K562 (cell line): ENCODE results near the gene FBXO15. TPM values are rescaled to one million over a fixed set of nuclear protein-coding genes. Genes with fewer than 3 reads are reported as not detected.

Source experiments
- ATAC-seq: fragments of 200-7000 bp; cut with Tn5 transposase; 3 replicates; pipeline ENCODE4 v1.9.1; 2020; ENCODE audit warnings: moderate library complexity
- BruUV-seq: library from RNA; stranded (reverse); fragments of 400-500 nt; replicated peaks from 2 replicates; lab custom pipeline; 2021; lab: Mats Ljungman, UMichigan
- CTCF ChIA-PET: fragments of 300-600 bp; formaldehyde crosslinking; extraction: SDS; loops from one replicate; lab custom pipeline; 2021; ENCODE audit warnings: low intra/inter-chr PET ratio; lab: Yijun Ruan, JAX
- POLR2A ChIA-PET: fragments of 300-600, 350-650 bp; sonication (Branson Sonifier 250); formaldehyde crosslinking; extraction: SDS; loops from one replicate; lab custom pipeline; 2021; ENCODE audit warnings: antibody characterized with exemption, inconsistent platforms; lab: Yijun Ruan, JAX
- DNase-seq, 4 experiments: peaks; one replicate each; pipeline versions ENCODE4 v3.0.0 to v3.0.0-alpha.2; 2011 to 2018; ENCODE audit warnings: low spot score in 3 of 4, mixed read lengths in 3 of 4; ENCODE audit errors: extremely low read depth in 1 of 4
- FAIRE-seq: peaks from 2 replicates; lab custom pipeline; 2011; peaks lifted over from hg19 to GRCh38; lab: Jason Lieb, UNC
- H2AFZ ChIP-seq: 2 replicates; pipeline ENCODE4 v1.6.0; 2011; ENCODE audit warnings: low read depth, low read length, control low read depth, inconsistent platforms
- H3K27ac ChIP-seq: fragments of 200-600 bp; 3 replicates; pipeline ENCODE4 v1.8.0; 2011; ENCODE audit warnings: low read depth, mild to moderate bottlenecking, control low read depth, inconsistent platforms, low read length, moderate library complexity, mixed read lengths; ENCODE audit errors: extremely low read depth
- H3K27me3 ChIP-seq, 2 experiments: fragments of 300-600 bp in 1 of 2; 2 replicates in 1 of 2; 3 replicates in 1 of 2; pipeline versions ENCODE4 v1.6.0 to v1.8.0; 2011; ENCODE audit warnings: inconsistent platforms in 2 of 2, low read length in 2 of 2, mild to moderate bottlenecking in 1 of 2, mixed read lengths in 1 of 2, moderate library complexity in 1 of 2; ENCODE audit not compliant: control insufficient read depth in 2 of 2, insufficient read depth in 2 of 2
- H3K36me3 ChIP-seq: fragments of 300-600 bp; 3 replicates; pipeline ENCODE4 v1.8.0; 2011; ENCODE audit warnings: mild to moderate bottlenecking, low read length, inconsistent platforms; ENCODE audit not compliant: control insufficient read depth, insufficient read depth
- H3K4me1 ChIP-seq, 2 experiments: fragments of 200-600 bp in 1 of 2; replicated peaks in 1 of 2; 2 replicates in 1 of 2; 3 replicates in 1 of 2; pipeline versions ENCODE4 v1.5.1 to v1.8.0; 2011; ENCODE audit warnings: inconsistent platforms in 2 of 2, low read length in 2 of 2, mild to moderate bottlenecking in 1 of 2, mixed read lengths in 1 of 2, moderate library complexity in 1 of 2; ENCODE audit not compliant: control insufficient read depth in 2 of 2, insufficient read depth in 2 of 2
- H3K4me2 ChIP-seq: 2 replicates; pipeline ENCODE4 v1.6.1; 2011; ENCODE audit warnings: low read length, control low read depth, inconsistent platforms, mixed read lengths; ENCODE audit not compliant: insufficient read depth
- H3K4me3 ChIP-seq: fragments of 200-600 bp; sonication (generic), shearing (Covaris generic); 2 replicates; pipeline ENCODE4 v1.5.1; 2016; ENCODE audit warnings: control low read depth, inconsistent platforms
- H3K79me2 ChIP-seq: fragments of 200-600 bp; 3 replicates; pipeline ENCODE4 v1.8.0; 2011; ENCODE audit warnings: low read length, inconsistent platforms; ENCODE audit not compliant: control insufficient read depth, insufficient read depth
- H3K9ac ChIP-seq, 2 experiments: 2 replicates each; pipeline versions ENCODE4 v1.6.0 to v1.6.1; 2011; ENCODE audit warnings: low read depth in 2 of 2, low read length in 2 of 2, control low read depth in 1 of 2, inconsistent platforms in 1 of 2, mild to moderate bottlenecking in 1 of 2, mixed read lengths in 1 of 2; ENCODE audit not compliant: insufficient read depth in 1 of 2
- H3K9me1 ChIP-seq: one replicate; pipeline ENCODE4 v1.6.0; 2011; ENCODE audit warnings: inconsistent platforms, mild to moderate bottlenecking, low read length, moderate library complexity; ENCODE audit not compliant: control insufficient read depth, insufficient read depth
- H3K9me3 ChIP-seq: replicated peaks from 2 replicates; pipeline ENCODE4 v1.5.1; 2011; ENCODE audit warnings: low read depth, low read length, inconsistent platforms; ENCODE audit not compliant: control insufficient read depth, insufficient read depth
- H4K20me1 ChIP-seq: replicated peaks from 2 replicates; pipeline ENCODE4 v1.6.1; 2011; ENCODE audit warnings: low read length, inconsistent platforms, mixed read lengths; ENCODE audit not compliant: control insufficient read depth, insufficient read depth
- CBX5 ChIP-seq: IDR thresholded peaks from 2 replicates; pipeline ENCODE4 v1.6.1; 2014; ENCODE audit warnings: low read depth, borderline replicate concordance
- FOXJ3 ChIP-seq: sonication (generic); formaldehyde crosslinking; IDR thresholded peaks from 2 replicates; pipeline ENCODE4 v1.4.0; 2020; ENCODE audit warnings: mild to moderate bottlenecking, missing genetic modification reagents
- GTF2F1 ChIP-seq: IDR thresholded peaks from 2 replicates; pipeline ENCODE4 v1.6.1; 2011; ENCODE audit warnings: low read depth, low read length, improper control_type of control experiment
- NCOA1 ChIP-seq: fragments of 450-650 bp; IDR thresholded peaks from 2 replicates; pipeline ENCODE4 v1.6.1; 2016; ENCODE audit warnings: low read depth
- NEUROD1 ChIP-seq: fragments of 150-350 bp; IDR thresholded peaks from 2 replicates; pipeline ENCODE4 v1.6.1; 2014; ENCODE audit warnings: borderline replicate concordance, low read length, low read depth; ENCODE audit not compliant: partially characterized antibody
- TAF1 ChIP-seq: IDR thresholded peaks from 2 replicates; pipeline ENCODE4 v1.6.1; 2011; ENCODE audit warnings: mild to moderate bottlenecking, low read length, moderate library complexity; ENCODE audit not compliant: insufficient read depth, control insufficient read depth, severe bottlenecking; ENCODE audit errors: extremely low read depth
- TCFL5 ChIP-seq: fragments of 250-450 bp; sonication (Bioruptor Pico); conservative IDR thresholded peaks from 2 replicates; pipeline ENCODE4 v1.6.1; 2021; ENCODE audit warnings: mild to moderate bottlenecking, moderate library complexity, matching md5 sums
- ZNF408 ChIP-seq: fragments of 250-450 bp; sonication (Bioruptor Pico); IDR thresholded peaks from 2 replicates; pipeline ENCODE4 v1.4.0; 2020; ENCODE audit warnings: low read depth, mild to moderate bottlenecking, moderate library complexity
- ZNF778 ChIP-seq: fragments of 450-650 bp; formaldehyde crosslinking; IDR thresholded peaks from 2 replicates; pipeline ENCODE4 v1.4.0; 2020; ENCODE audit warnings: mild to moderate bottlenecking, moderate library complexity
- WGBS: fragments of 100-300 bp; shearing (Covaris generic); methylation state at CpG from one replicate; pipeline ENCODE4 v1.1.6; 2016; ENCODE audit warnings: low coverage, mixed read lengths; ENCODE audit not compliant: insufficient coverage; ENCODE audit errors: missing lambda C conversion rate; 5-methylcytosine and 5-hydroxymethylcytosine counted together
- in situ Hi-C: fragments of 300-500 bp; cut with MboI; formaldehyde crosslinking; loops from 4 replicates; pipeline ENCODE4 v1.15.0; 2018; ENCODE audit warnings: inconsistent platforms, mixed read lengths
- intact Hi-C: fragments of 100-400 bp; cut with micrococcal nuclease; formaldehyde crosslinking; loops from 2 replicates; pipeline ENCODE4 v1.14.2; 2022
- polyA plus RNA-seq, 8 experiments: library from polyadenylated mRNA; depleted of rRNA in 4 of 8; stranded (reverse) in 5 of 8; unstranded in 3 of 8; fragments of >200 nt; fragmentation: Nextera tagmentation in 2 of 8; fragmentation: Illumina TruSeq in 1 of 8; extraction: Ambion mirVana in 2 of 8; extraction: Trizol in 1 of 8; gene quantifications; 2 replicates each; pipeline versions ENCODE4 v1.2.1 to v1.2.3, GENCODE V29; 2011 to 2014; ENCODE audit warnings: inconsistent platforms in 1 of 8, missing spikeins in 1 of 8
- total RNA-seq, 7 experiments: library from RNA; depleted of rRNA in 6 of 7; stranded (reverse); fragments of >200 nt in 6 of 7; fragmentation: Illumina TruSeq in 2 of 7; extraction: Trizol in 2 of 7; gene quantifications; 2 replicates each; pipeline versions ENCODE4 v1.2.1 to v1.2.3, GENCODE V29; 2011 to 2021; ENCODE audit warnings: low replicate concordance in 1 of 7
- TF ChIP-seq, protein P1 (sequence below): fragments of 450-650 bp; IDR thresholded peaks from 2 replicates; pipeline ENCODE4 v1.6.1; 2018; ENCODE audit not compliant: partially characterized antibody
- TF ChIP-seq, protein P2 (sequence below): fragments of 250-450 bp; sonication (Bioruptor Pico); IDR thresholded peaks from 2 replicates; pipeline ENCODE4 v1.9.0; 2021; ENCODE audit warnings: mild to moderate bottlenecking, inconsistent platforms
- TF ChIP-seq, protein P3 (sequence below), 3 experiments: fragments of 200-800 bp in 1 of 3; sonication (Bioruptor generic) in 1 of 3; sonication (generic) in 1 of 3; formaldehyde crosslinking in 1 of 3; IDR thresholded peaks; 2 replicates each; pipeline versions ENCODE4 v1.6.1 to v1.8.0; 2016 to 2022; ENCODE audit warnings: mild to moderate bottlenecking in 2 of 3, missing compliant biosample characterization in 2 of 3, missing genetic modification characterization in 2 of 3, missing genetic modification reagents in 1 of 3

Gene FBXO15
- total and polyA plus RNA-seq, 9 of the 15 experiments (the other 6 are each of a cell fraction or from before 2014, with no cell fraction given): 0.07 to 0.43 (median 0.27) TPM; not detected in 1

GRCh38 chr18:74084184-74084855 lies 63.3 kb downstream of the FBXO15 start:
- H4K20me1 ChIP-seq: no peaks in the 10 kb centered on the region
- FAIRE-seq: no peak
- in situ Hi-C loops (no loop called here), intact Hi-C loops (no loop called here)
- WGBS: 0% methylated on average over 7 of the region's 9 CpGs
- H2AFZ ChIP-seq: no peak overlapping the region
- POLR2A ChIA-PET: no interaction called here
- no peaks in the 10 kb centered on the region for H3K9me1 ChIP-seq
- H3K4me1 ChIP-seq: no peaks in the 10 kb centered on the region; a peak in 1 of 5 replicates
- no peak for ATAC-seq
- BruUV-seq: no TSS peak
- peaks cover 0 to 22% of the 10 kb centered on the region in 2 experiments; a peak in 2 of 5 replicates for H3K27me3 ChIP-seq
- no peak overlapping the region for H3K9ac ChIP-seq
- no peak overlapping the region for H3K4me3 ChIP-seq
- CTCF ChIA-PET: no interaction called here
- H3K36me3 ChIP-seq: no peaks in the 10 kb centered on the region
- DNase-seq: no peak
- H3K27ac ChIP-seq: no peak overlapping the region
- no peak overlapping the region for H3K4me2 ChIP-seq
- no peaks in the 10 kb centered on the region for H3K79me2 ChIP-seq
- no peaks in the 10 kb centered on the region for H3K9me3 ChIP-seq
- TF ChIP-seq FOXJ3 (CRISPR knock-in tag) (no peak), CBX5 (no peak), ZNF408 (CRISPR knock-in tag) (no peak), NEUROD1 (no peak), TCFL5 (no peak), TAF1 (no peak), NCOA1 (no peak), ZNF778 (no peak), GTF2F1 (no peak)
- TF ChIP-seq, protein P1, sequence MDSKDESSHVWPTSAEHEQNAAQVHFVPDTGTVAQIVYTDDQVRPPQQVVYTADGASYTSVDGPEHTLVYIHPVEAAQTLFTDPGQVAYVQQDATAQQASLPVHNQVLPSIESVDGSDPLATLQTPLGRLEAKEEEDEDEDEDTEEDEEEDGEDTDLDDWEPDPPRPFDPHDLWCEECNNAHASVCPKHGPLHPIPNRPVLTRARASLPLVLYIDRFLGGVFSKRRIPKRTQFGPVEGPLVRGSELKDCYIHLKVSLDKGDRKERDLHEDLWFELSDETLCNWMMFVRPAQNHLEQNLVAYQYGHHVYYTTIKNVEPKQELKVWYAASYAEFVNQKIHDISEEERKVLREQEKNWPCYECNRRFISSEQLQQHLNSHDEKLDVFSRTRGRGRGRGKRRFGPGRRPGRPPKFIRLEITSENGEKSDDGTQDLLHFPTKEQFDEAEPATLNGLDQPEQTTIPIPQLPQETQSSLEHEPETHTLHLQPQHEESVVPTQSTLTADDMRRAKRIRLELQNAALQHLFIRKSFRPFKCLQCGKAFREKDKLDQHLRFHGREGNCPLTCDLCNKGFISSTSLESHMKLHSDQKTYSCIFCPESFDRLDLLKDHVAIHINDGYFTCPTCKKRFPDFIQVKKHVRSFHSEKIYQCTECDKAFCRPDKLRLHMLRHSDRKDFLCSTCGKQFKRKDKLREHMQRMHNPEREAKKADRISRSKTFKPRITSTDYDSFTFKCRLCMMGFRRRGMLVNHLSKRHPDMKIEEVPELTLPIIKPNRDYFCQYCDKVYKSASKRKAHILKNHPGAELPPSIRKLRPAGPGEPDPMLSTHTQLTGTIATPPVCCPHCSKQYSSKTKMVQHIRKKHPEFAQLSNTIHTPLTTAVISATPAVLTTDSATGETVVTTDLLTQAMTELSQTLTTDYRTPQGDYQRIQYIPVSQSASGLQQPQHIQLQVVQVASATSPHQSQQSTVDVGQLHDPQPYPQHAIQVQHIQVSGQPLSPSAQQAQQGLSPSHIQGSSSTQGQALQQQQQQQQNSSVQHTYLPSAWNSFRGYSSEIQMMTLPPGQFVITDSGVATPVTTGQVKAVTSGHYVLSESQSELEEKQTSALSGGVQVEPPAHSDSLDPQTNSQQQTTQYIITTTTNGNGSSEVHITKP: no peak
- TF ChIP-seq, protein P2, sequence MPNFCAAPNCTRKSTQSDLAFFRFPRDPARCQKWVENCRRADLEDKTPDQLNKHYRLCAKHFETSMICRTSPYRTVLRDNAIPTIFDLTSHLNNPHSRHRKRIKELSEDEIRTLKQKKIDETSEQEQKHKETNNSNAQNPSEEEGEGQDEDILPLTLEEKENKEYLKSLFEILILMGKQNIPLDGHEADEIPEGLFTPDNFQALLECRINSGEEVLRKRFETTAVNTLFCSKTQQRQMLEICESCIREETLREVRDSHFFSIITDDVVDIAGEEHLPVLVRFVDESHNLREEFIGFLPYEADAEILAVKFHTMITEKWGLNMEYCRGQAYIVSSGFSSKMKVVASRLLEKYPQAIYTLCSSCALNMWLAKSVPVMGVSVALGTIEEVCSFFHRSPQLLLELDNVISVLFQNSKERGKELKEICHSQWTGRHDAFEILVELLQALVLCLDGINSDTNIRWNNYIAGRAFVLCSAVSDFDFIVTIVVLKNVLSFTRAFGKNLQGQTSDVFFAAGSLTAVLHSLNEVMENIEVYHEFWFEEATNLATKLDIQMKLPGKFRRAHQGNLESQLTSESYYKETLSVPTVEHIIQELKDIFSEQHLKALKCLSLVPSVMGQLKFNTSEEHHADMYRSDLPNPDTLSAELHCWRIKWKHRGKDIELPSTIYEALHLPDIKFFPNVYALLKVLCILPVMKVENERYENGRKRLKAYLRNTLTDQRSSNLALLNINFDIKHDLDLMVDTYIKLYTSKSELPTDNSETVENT (CRISPR knock-in tag): no peak
- TF ChIP-seq, protein P3, sequence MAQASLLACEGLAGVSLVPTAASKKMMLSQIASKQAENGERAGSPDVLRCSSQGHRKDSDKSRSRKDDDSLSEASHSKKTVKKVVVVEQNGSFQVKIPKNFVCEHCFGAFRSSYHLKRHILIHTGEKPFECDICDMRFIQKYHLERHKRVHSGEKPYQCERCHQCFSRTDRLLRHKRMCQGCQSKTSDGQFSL (CRISPR knock-in tag; IDR thresholded peaks at IDR 0.05): no peak
- TF ChIP-seq, protein P3 (tag; IDR thresholded peaks at IDR 0.05): no peak
